Measurements from ENCODE around the gene MICAL2. TPM values are rescaled to one million over a fixed set of nuclear protein-coding genes. Genes with fewer than 3 reads are reported as not detected.

The MICAL2 gene
- total RNA-seq, 3 donors from 2014 or later, result 263 to 384 (median 312) TPM

GRCh38 chr11:12075822-12076821 is 34.3 kb upstream of the MICAL2 start:
- H3K36me3 ChIP-seq (ENCODE audit: low read depth), result no peaks in the 10 kb centered on the region
- intact Hi-C loops (cut with DNase I, micrococcal nuclease), result no loop called here
- TF ChIP-seq CTCF (IDR thresholded peaks at IDR 0.05), result no peak
- H3K4me3 ChIP-seq, result no peak overlapping the region
- ATAC-seq, result peak; percentile 65
- no peaks in the 10 kb centered on the region for H3K4me1 ChIP-seq (ENCODE audit: low read depth)
- DNase-seq, result no peak
- H3K9me3 ChIP-seq, result no peaks in the 10 kb centered on the region

GRCh38 chr11:12076840-12077534 is 33.4 kb upstream of the MICAL2 start:
- Histone ChIP-seq H3K36me3 (ENCODE audit: low read depth) (no peaks in the 10 kb centered on the region), H3K4me3 (no peak overlapping the region), H3K9me3 (no peaks in the 10 kb centered on the region), H3K4me1 (ENCODE audit: low read depth) (no peaks in the 10 kb centered on the region)
- no peak for TF ChIP-seq CTCF (IDR thresholded peaks at IDR 0.05)
- intact Hi-C loops (cut with DNase I, micrococcal nuclease), result no loop called here
- ATAC-seq (no peak), DNase-seq (no peak)

- Histone ChIP-seq H3K4me1 (ENCODE audit: low read depth) (no peaks in the 10 kb centered on the region), H3K4me3 (no peak overlapping the region), H3K9me3 (no peaks in the 10 kb centered on the region), H3K36me3 (ENCODE audit: low read depth) (no peaks in the 10 kb centered on the region)
- intact Hi-C loops (cut with DNase I, micrococcal nuclease), result no loop called here
- ATAC-seq (no peak), DNase-seq (no peak)
- TF ChIP-seq CTCF (IDR thresholded peaks at IDR 0.05), result no peak
Observed at GRCh38 chr11:12077535-12078280, 32.7 kb upstream of the MICAL2 start.

- no peaks in the 10 kb centered on the region for H3K36me3 ChIP-seq (ENCODE audit: low read depth)
- no peak for TF ChIP-seq CTCF (IDR thresholded peaks at IDR 0.05)
- ATAC-seq (peak; percentile 56), DNase-seq (peak in 2 of 3 donors; percentile 46 to 50)
- H3K9me3 ChIP-seq, result no peaks in the 10 kb centered on the region
- H3K4me1 ChIP-seq (ENCODE audit: low read depth), result no peaks in the 10 kb centered on the region
- H3K4me3 ChIP-seq, result no peak overlapping the region
- intact Hi-C loops (cut with DNase I, micrococcal nuclease), result no loop called here
Observed at GRCh38 chr11:12079726-12080556, 30.4 kb upstream of the MICAL2 start.

- Histone ChIP-seq H3K4me3 (no peak overlapping the region), H3K36me3 (ENCODE audit: low read depth) (no peaks in the 10 kb centered on the region), H3K4me1 (ENCODE audit: low read depth) (peaks cover 31% of the 10 kb centered on the region), H3K9me3 (no peaks in the 10 kb centered on the region)
- no peak for TF ChIP-seq CTCF (IDR thresholded peaks at IDR 0.05)
- no peak for DNase-seq
- ATAC-seq, result no peak
- intact Hi-C loops (cut with DNase I, micrococcal nuclease), result no loop called here
Observed at GRCh38 chr11:12083380-12083779, 27.0 kb upstream of the MICAL2 start.
